Measurements from ENCODE around the gene METRN. TPM values are rescaled to one million over a fixed set of nuclear protein-coding genes. Genes with fewer than 3 reads are reported as not detected.
"Not testable (repeated sequence)": the region's sequence is repeated elsewhere in the genome, so short reads cannot be mapped to it uniquely, and the experiment has no call there.

Gene METRN
- polyA plus RNA-seq, 1 donor (not counting 4 experiments of a cell fraction or from before 2014, with no cell fraction given): 42.1 TPM

- Histone ChIP-seq H3K9ac (ENCODE audit: control insufficient read depth, extremely low read depth, insufficient read depth, low read length) (no peak overlapping the region), H3K27ac (ENCODE audit: control insufficient read depth, insufficient read depth, low read length) (no peak overlapping the region), H3K36me3 (ENCODE audit: control insufficient read depth in 2 of 2, extremely low read depth in 1 of 2, insufficient read depth in 2 of 2, low read length in 2 of 2) (no peaks in the 10 kb centered on the region), H3K27me3 (ENCODE audit: control insufficient read depth, extremely low read depth, insufficient read depth, low read length) (peaks cover 9% of the 10 kb centered on the region), H3K4me2 (ENCODE audit: control insufficient read depth, extremely low read depth, insufficient read depth, low read depth, low read length) (peak overlapping the region; percentile 51), H3K9me3 (ENCODE audit: control insufficient read depth, low read depth, low read length) (no peaks in the 10 kb centered on the region), H3K4me3 (ENCODE audit: control insufficient read depth in 2 of 3, extremely low read depth in 1 of 3, insufficient read depth in 2 of 3, low read depth in 1 of 3, low read length in 3 of 3) (no peak overlapping the region), H3K9me1 (ENCODE audit: control insufficient read depth, extremely low read depth, insufficient read depth, low read length) (no peaks in the 10 kb centered on the region), H4K20me1 (ENCODE audit: control insufficient read depth, extremely low read depth, insufficient read depth, low read length) (no peaks in the 10 kb centered on the region), H2AFZ (ENCODE audit: control insufficient read depth, low read length) (peak overlapping the region; percentile 83), H3K79me2 (ENCODE audit: control insufficient read depth, insufficient read depth, low read length) (no peaks in the 10 kb centered on the region), H3K4me1 (ENCODE audit: control insufficient read depth, extremely low read depth, insufficient read depth, low read length) (peaks cover 2% of the 10 kb centered on the region)
- dilution Hi-C loops (cut with MboI; ENCODE audit: extremely low pct_ligation_motif_present, low sequenced_read_pairs): no loop called here
- DNase-seq (ENCODE audit: low read depth, low spot score) (no peak), FAIRE-seq (no peak)
- TF ChIP-seq EZH2 (IDR thresholded peaks at IDR 0.05; ENCODE audit: low read length): no peak
- no peak for TF ChIP-seq CTCF (optimal IDR thresholded peaks at IDR 0.05 in 1 of 3, IDR thresholded peaks at IDR 0.05 in 1 of 3, conservative IDR thresholded peaks at IDR 0.05 in 1 of 3; ENCODE audit: extremely low read depth in 1 of 3, insufficient read depth in 2 of 3, low read length in 3 of 3)
Measured at GRCh38 chr16:751152-752006, 36.5 kb downstream of the METRN start.

DNA sequence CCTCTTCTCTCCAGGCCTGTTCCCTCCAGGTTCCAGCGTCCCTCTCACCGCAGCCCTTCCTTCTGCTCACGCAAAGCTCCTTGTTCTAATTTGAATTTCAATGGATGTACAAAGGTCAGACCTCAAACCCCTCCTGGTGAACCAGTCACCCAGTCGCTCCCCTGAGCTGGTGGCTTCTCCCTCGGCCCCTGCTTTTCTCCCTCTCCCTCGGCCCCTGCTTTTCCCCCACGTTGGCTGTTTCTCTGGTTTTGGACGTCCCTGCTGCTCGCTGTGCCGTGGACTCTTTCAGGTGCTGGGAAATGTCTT is 37.0 kb downstream of the METRN start:
- no peaks in the 10 kb centered on the region for H3K9me1 ChIP-seq (ENCODE audit: control insufficient read depth, extremely low read depth, insufficient read depth, low read length)
- no peak overlapping the region for H3K4me3 ChIP-seq (ENCODE audit: control insufficient read depth in 2 of 3, extremely low read depth in 1 of 3, insufficient read depth in 2 of 3, low read depth in 1 of 3, low read length in 3 of 3)
- DNase-seq (ENCODE audit: low read depth, low spot score): no peak
- dilution Hi-C loops (cut with MboI; ENCODE audit: extremely low pct_ligation_motif_present, low sequenced_read_pairs): no loop called here
- TF ChIP-seq EZH2 (IDR thresholded peaks at IDR 0.05; ENCODE audit: low read length) (no peak), CTCF (optimal IDR thresholded peaks at IDR 0.05 in 1 of 3, IDR thresholded peaks at IDR 0.05 in 1 of 3, conservative IDR thresholded peaks at IDR 0.05 in 1 of 3; ENCODE audit: extremely low read depth in 1 of 3, insufficient read depth in 2 of 3, low read length in 3 of 3) (no peak)
- no peaks in the 10 kb centered on the region for H4K20me1 ChIP-seq (ENCODE audit: control insufficient read depth, extremely low read depth, insufficient read depth, low read length)
- peak overlapping the region; percentile 51 for H3K4me2 ChIP-seq (ENCODE audit: control insufficient read depth, extremely low read depth, insufficient read depth, low read depth, low read length)
- no peaks in the 10 kb centered on the region for H3K9me3 ChIP-seq (ENCODE audit: control insufficient read depth, low read depth, low read length)
- peak overlapping the region; percentile 83 for H2AFZ ChIP-seq (ENCODE audit: control insufficient read depth, low read length)
- no peak overlapping the region for H3K9ac ChIP-seq (ENCODE audit: control insufficient read depth, extremely low read depth, insufficient read depth, low read length)
- no peak for FAIRE-seq
- H3K36me3 ChIP-seq (ENCODE audit: control insufficient read depth in 2 of 2, extremely low read depth in 1 of 2, insufficient read depth in 2 of 2, low read length in 2 of 2): no peaks in the 10 kb centered on the region
- H3K27ac ChIP-seq (ENCODE audit: control insufficient read depth, insufficient read depth, low read length): no peak overlapping the region
- H3K79me2 ChIP-seq (ENCODE audit: control insufficient read depth, insufficient read depth, low read length): no peaks in the 10 kb centered on the region
- H3K4me1 ChIP-seq (ENCODE audit: control insufficient read depth, extremely low read depth, insufficient read depth, low read length): peaks cover 2% of the 10 kb centered on the region
- peaks cover 9% of the 10 kb centered on the region for H3K27me3 ChIP-seq (ENCODE audit: control insufficient read depth, extremely low read depth, insufficient read depth, low read length)

GRCh38 chr16:754121-754607 is 39.2 kb downstream of the METRN start:
- H3K4me2 ChIP-seq (ENCODE audit: control insufficient read depth, extremely low read depth, insufficient read depth, low read depth, low read length); H3K4me3 ChIP-seq (ENCODE audit: control insufficient read depth in 2 of 3, extremely low read depth in 1 of 3, insufficient read depth in 2 of 3, low read depth in 1 of 3, low read length in 3 of 3); DNase-seq (ENCODE audit: low read depth, low spot score); H3K9ac ChIP-seq (ENCODE audit: control insufficient read depth, extremely low read depth, insufficient read depth, low read length); H3K36me3 ChIP-seq (ENCODE audit: control insufficient read depth in 2 of 2, extremely low read depth in 1 of 2, insufficient read depth in 2 of 2, low read length in 2 of 2); H2AFZ ChIP-seq (ENCODE audit: control insufficient read depth, low read length); H3K27ac ChIP-seq (ENCODE audit: control insufficient read depth, insufficient read depth, low read length); H3K79me2 ChIP-seq (ENCODE audit: control insufficient read depth, insufficient read depth, low read length); FAIRE-seq; H4K20me1 ChIP-seq (ENCODE audit: control insufficient read depth, extremely low read depth, insufficient read depth, low read length); dilution Hi-C loops (cut with MboI; ENCODE audit: extremely low pct_ligation_motif_present, low sequenced_read_pairs); H3K27me3 ChIP-seq (ENCODE audit: control insufficient read depth, extremely low read depth, insufficient read depth, low read length); H3K4me1 ChIP-seq (ENCODE audit: control insufficient read depth, extremely low read depth, insufficient read depth, low read length); H3K9me3 ChIP-seq (ENCODE audit: control insufficient read depth, low read depth, low read length); H3K9me1 ChIP-seq (ENCODE audit: control insufficient read depth, extremely low read depth, insufficient read depth, low read length): not testable (repeated sequence)
